Common myeloid progenitor, CD34-positive (primary cell): ENCODE results near the gene IL17A.
A peak's percentile ranks its signal among the peaks of the same experiment; 100 is the strongest.

Source experiments
- CTCF ChIA-PET: fragments of 350-600 bp; sonication (Branson Sonifier 250); formaldehyde crosslinking; loops from one replicate; lab custom pipeline; 2021; ENCODE audit warnings: antibody characterized with exemption; lab: Charles Lee
- POLR2A ChIA-PET: fragments of 350-600 bp; sonication (Branson Sonifier 250); formaldehyde crosslinking; loops from one replicate; lab custom pipeline; 2021; ENCODE audit warnings: antibody characterized with exemption; lab: Charles Lee
- DNase-seq, 3 donors: peaks; one replicate each; pipeline versions ENCODE4 v3.0.0 to v3.0.0-alpha.2; 2013
- H3K27ac ChIP-seq, 2 experiments: 1 replicate in 1 of 2; 2 replicates in 1 of 2; pipeline ENCODE4 v1.7.0; 2013; ENCODE audit warnings: inconsistent platforms in 2 of 2, low read length in 2 of 2, mild to moderate bottlenecking in 2 of 2, low read depth in 1 of 2, moderate library complexity in 1 of 2; ENCODE audit not compliant: severe bottlenecking in 2 of 2, insufficient read depth in 1 of 2, poor library complexity in 1 of 2
- H3K27me3 ChIP-seq, 5 experiments: replicated peaks in 2 of 5; 1 replicate in 3 of 5; 2 replicates in 2 of 5; pipeline versions ENCODE4 v1.6.1 to v1.7.0; 2013; ENCODE audit warnings: low read length in 4 of 5, mild to moderate bottlenecking in 2 of 5, moderate library complexity in 2 of 5, inconsistent platforms in 1 of 5; ENCODE audit not compliant: insufficient read depth in 5 of 5, control insufficient read depth in 4 of 5
- H3K36me3 ChIP-seq, 4 experiments: 1 replicate in 2 of 4; 2 replicates in 2 of 4; pipeline versions ENCODE4 v1.6.1 to v1.7.0; 2013; ENCODE audit warnings: low read length in 3 of 4, control low read depth in 1 of 4, mild to moderate bottlenecking in 1 of 4; ENCODE audit not compliant: control insufficient read depth in 4 of 4, insufficient read depth in 4 of 4
- H3K4me1 ChIP-seq, 4 experiments: 1 replicate in 3 of 4; 2 replicates in 1 of 4; pipeline versions ENCODE4 v1.6.1 to v1.7.1; 2013; ENCODE audit warnings: low read length in 3 of 4, mild to moderate bottlenecking in 3 of 4, control low read depth in 1 of 4, inconsistent platforms in 1 of 4, moderate library complexity in 1 of 4; ENCODE audit not compliant: control insufficient read depth in 4 of 4, insufficient read depth in 4 of 4; ENCODE audit errors: control extremely low read depth in 1 of 4
- H3K4me3 ChIP-seq, 7 experiments: 1 replicate in 4 of 7; 2 replicates in 3 of 7; pipeline versions ENCODE4 v1.5.1 to v1.7.0; 2013; ENCODE audit warnings: mild to moderate bottlenecking in 7 of 7, low read length in 6 of 7, moderate library complexity in 6 of 7, inconsistent platforms in 2 of 7, low read depth in 2 of 7, control low read depth in 1 of 7; ENCODE audit not compliant: insufficient read depth in 4 of 7, control insufficient read depth in 1 of 7; ENCODE audit errors: extremely low read depth in 1 of 7
- H3K9me3 ChIP-seq, 5 experiments: 1 replicate in 4 of 5; 2 replicates in 1 of 5; pipeline versions ENCODE4 v1.6.1 to v1.7.1; 2013; ENCODE audit warnings: low read length in 4 of 5, mild to moderate bottlenecking in 2 of 5, inconsistent platforms in 1 of 5, low read depth in 1 of 5, moderate library complexity in 1 of 5; ENCODE audit not compliant: control insufficient read depth in 4 of 5, insufficient read depth in 2 of 5; ENCODE audit errors: control extremely low read depth in 1 of 5
- WGBS: methylation state at CpG from one replicate; pipeline ENCODE4 v1.1.5; 2013; ENCODE audit not compliant: insufficient coverage; 5-methylcytosine and 5-hydroxymethylcytosine counted together

Gene IL17A

GRCh38 chr6:52155791-52156576 is 30.2 kb upstream of the IL17A start:
- 15% methylated on average over 5 of the region's 7 CpGs for WGBS
- Histone ChIP-seq H3K4me3 (peak overlapping the region in 2 of 7 experiments; percentile 56), H3K36me3 (no peaks in the 10 kb centered on the region), H3K27me3 (no peaks in the 10 kb centered on the region), H3K27ac (no peak overlapping the region), H3K4me1 (peaks cover 5 to 34% (median 25%) of the 10 kb centered on the region in 4 experiments), H3K9me3 (peaks cover 0 to 5% (median 4%) of the 10 kb centered on the region in 5 experiments)
- POLR2A ChIA-PET, result interaction anchor here (0.6 kb wide), 1 partner anchor 221 kb away, joined by 3 read pairs; no protein-coding TSS in a partner anchor
- CTCF ChIA-PET, result interaction anchor here (0.6 to 1.5 kb wide), 6 partner anchors 11 to 405 kb away, joined by 3 to 6 read pairs (median 3); no protein-coding TSS in a partner anchor
- DNase-seq, result peak; percentile 26 to 90 (median 86)

GRCh38 chr6:52157301-52157941 is 28.8 kb upstream of the IL17A start:
- DNase-seq, result peak in 2 of 3 donors; percentile 32 to 55
- WGBS, result 98% methylated on average over 5 of the region's 7 CpGs
- H3K4me3 ChIP-seq, result no peak overlapping the region
- ChIA-PET CTCF (interaction anchor here (0.5 to 1.7 kb wide), 8 partner anchors 12 to 243 kb away, joined by 3 to 11 read pairs (median 4); no protein-coding TSS in a partner anchor), POLR2A (interaction anchor here (0.6 kb wide), 1 partner anchor 56 kb away, joined by 3 read pairs; no protein-coding TSS in a partner anchor)
- peaks cover 0 to 6% (median 5%) of the 10 kb centered on the region in 5 experiments for H3K9me3 ChIP-seq
- no peak overlapping the region for H3K27ac ChIP-seq
- H3K36me3 ChIP-seq, result no peaks in the 10 kb centered on the region
- H3K4me1 ChIP-seq, result peaks cover 5 to 34% (median 25%) of the 10 kb centered on the region in 4 experiments
- no peaks in the 10 kb centered on the region for H3K27me3 ChIP-seq

GRCh38 chr6:52160472-52161104 is 25.6 kb upstream of the IL17A start:
- Histone ChIP-seq H3K27ac (no peak overlapping the region), H3K4me3 (no peak overlapping the region), H3K27me3 (no peaks in the 10 kb centered on the region), H3K4me1 (peaks cover 10 to 20% (median 14%) of the 10 kb centered on the region in 4 experiments), H3K36me3 (no peaks in the 10 kb centered on the region), H3K9me3 (peaks cover 0 to 6% (median 5%) of the 10 kb centered on the region in 5 experiments)
- CTCF ChIA-PET, result interaction anchor here (1.0 to 8.6 kb wide), 5 partner anchors 15 to 126 kb away, joined by 3 to 147 read pairs (median 4); no protein-coding TSS in a partner anchor
- POLR2A ChIA-PET, result no interaction called here
- 100% methylated on average over 4 of the region's 4 CpGs for WGBS
- DNase-seq, result no peak

- H3K4me1 ChIP-seq, result peaks cover 0 to 7% (median 6%) of the 10 kb centered on the region in 4 experiments
- H3K4me3 ChIP-seq, result no peak overlapping the region
- no peaks in the 10 kb centered on the region for H3K27me3 ChIP-seq
- no peaks in the 10 kb centered on the region for H3K36me3 ChIP-seq
- H3K27ac ChIP-seq, result no peak overlapping the region
- POLR2A ChIA-PET, result no interaction called here
- DNase-seq, result peak in 2 of 3 donors; percentile 56 to 70
- 17% methylated on average over 1 of the region's 3 CpGs for WGBS
- CTCF ChIA-PET, result interaction anchor here (0.7 to 8.6 kb wide), 13 partner anchors 14 to 238 kb away, joined by 3 to 147 read pairs (median 5); no protein-coding TSS in a partner anchor
- peaks cover 0 to 6% (median 5%) of the 10 kb centered on the region in 5 experiments for H3K9me3 ChIP-seq
Measured at GRCh38 chr6:52161689-52162438, 24.3 kb upstream of the IL17A start.

- Histone ChIP-seq H3K27me3 (no peaks in the 10 kb centered on the region), H3K36me3 (no peaks in the 10 kb centered on the region), H3K27ac (no peak overlapping the region), H3K9me3 (peaks cover 0 to 6% (median 5%) of the 10 kb centered on the region in 5 experiments), H3K4me1 (peaks cover 0 to 6% (median 2%) of the 10 kb centered on the region in 4 experiments), H3K4me3 (no peak overlapping the region)
- DNase-seq, result peak; percentile 61 to 78 (median 78)
- ChIA-PET POLR2A (no interaction called here), CTCF (interaction anchor here (0.7 to 8.6 kb wide), 18 partner anchors 9 to 237 kb away, joined by 3 to 147 read pairs (median 5); no protein-coding TSS in a partner anchor)
- WGBS, result 100% methylated on average over 1 of the region's 4 CpGs
Measured at GRCh38 chr6:52162940-52163908, 23.0 kb upstream of the IL17A start.
